Spleen (tissue), 13 donors: ENCODE data around the gene S1PR3. TPM values are rescaled to one million over a fixed set of nuclear protein-coding genes. Genes with fewer than 3 reads are reported as not detected.
"Not testable (repeated sequence)": the region's sequence is repeated elsewhere in the genome, so short reads cannot be mapped to it uniquely, and the experiment has no call there.

Source experiments
- DNase-seq: peaks from one replicate; pipeline ENCODE4 v3.0.0-alpha.2; 2020
- H3K27ac ChIP-seq, 8 donors: fragments of 200-600 bp; sonication (generic) in 7 of 8; 1 replicate in 4 of 8; 2 replicates in 4 of 8; pipeline versions ENCODE4 v1.5.0 to v1.8.0; 2016 to 2021; ENCODE audit warnings: inconsistent platforms in 4 of 8, mild to moderate bottlenecking in 4 of 8, moderate library complexity in 1 of 8
- H3K27me3 ChIP-seq, 7 donors: fragments of 200-600 bp; sonication (generic) in 6 of 7; replicated peaks in 1 of 7; 1 replicate in 4 of 7; 2 replicates in 3 of 7; pipeline versions ENCODE4 v1.5.0 to v1.8.0; 2016 to 2021; ENCODE audit warnings: inconsistent platforms in 3 of 7, mild to moderate bottlenecking in 1 of 7
- H3K36me3 ChIP-seq, 6 donors: fragments of 200-600 bp; sonication (generic) in 5 of 6; 1 replicate in 4 of 6; 2 replicates in 2 of 6; pipeline versions ENCODE4 v1.5.0 to v1.8.0; 2016 to 2021; ENCODE audit warnings: inconsistent platforms in 2 of 6
- H3K4me1 ChIP-seq, 6 donors: fragments of 200-600 bp; sonication (generic) in 5 of 6; 1 replicate in 3 of 6; 2 replicates in 3 of 6; pipeline versions ENCODE4 v1.5.0 to v1.8.0; 2016 to 2021; ENCODE audit warnings: inconsistent platforms in 3 of 6
- H3K4me3 ChIP-seq, 8 donors: fragments of 200-600 bp; sonication (generic) in 7 of 8; 1 replicate in 4 of 8; 2 replicates in 4 of 8; pipeline versions ENCODE4 v1.5.0 to v1.8.0; 2016 to 2021; ENCODE audit warnings: inconsistent platforms in 4 of 8, mild to moderate bottlenecking in 4 of 8, moderate library complexity in 2 of 8
- H3K9me3 ChIP-seq, 8 donors: fragments of 200-600 bp; sonication (generic) in 7 of 8; 1 replicate in 4 of 8; 2 replicates in 4 of 8; pipeline versions ENCODE4 v1.5.0 to v1.8.0; 2016 to 2021; ENCODE audit warnings: inconsistent platforms in 4 of 8
- CTCF ChIP-seq, 11 experiments: fragments of 200-600 bp in 7 of 11; fragments of 450-650 bp in 4 of 11; sonication (generic) in 4 of 11; IDR thresholded peaks in 8 of 11; conservative IDR thresholded peaks in 3 of 11; 1 replicate in 7 of 11; 2 replicates in 4 of 11; pipeline versions ENCODE4 v1.4.0 to v1.8.0; 2016 to 2021; ENCODE audit warnings: antibody characterized with exemption in 11 of 11, inconsistent platforms in 4 of 11, mild to moderate bottlenecking in 1 of 11
- POLR2A ChIP-seq, 3 donors: fragments of 450-650 bp; IDR thresholded peaks; one replicate each; pipeline ENCODE4 v1.5.1; 2017; ENCODE audit warnings: antibody characterized with exemption in 3 of 3, mild to moderate bottlenecking in 1 of 3
- POLR2AphosphoS5 ChIP-seq, 3 donors: sonication (generic); formaldehyde crosslinking; IDR thresholded peaks; one replicate each; pipeline ENCODE4 v1.5.1; 2017; ENCODE audit warnings: antibody characterized with exemption in 3 of 3
- WGBS, 5 donors: extraction: QIAGEN DNeasy Blood & Tissue Kit in 3 of 5; methylation state at CpG; one replicate each; pipeline versions ENCODE4 v1.1.5 to v1.1.7; 2013 to 2018; 5-methylcytosine and 5-hydroxymethylcytosine counted together
- intact Hi-C: fragments of 100-400 bp; cut with DNase I; formaldehyde crosslinking; loops from one replicate; pipeline ENCODE4 v1.15.0; 2023; ENCODE audit warnings: low total_unique reads
- long read RNA-seq, 2 donors: transcript quantifications; one replicate each; lab custom pipeline, GENCODE V29; 2026
- polyA plus RNA-seq, 3 donors: library from polyadenylated mRNA; stranded (reverse); fragments of 200-250 nt; gene quantifications; one replicate each; pipeline ENCODE4 v1.2.1, GENCODE V29; 2013
- total RNA-seq, 7 donors: library from RNA; depleted of rRNA in 3 of 7; stranded (reverse); fragments of >200 nt in 3 of 7; fragmentation: NEBNext Ultra II Directional in 4 of 7; extraction: Animal tissue kit (Norgen Biotek cat#: 25700) in 4 of 7; gene quantifications; one replicate each; pipeline versions ENCODE4 v1.1.0 to v1.2.1, GENCODE V29; 2016 to 2021
- donor health status: healthy with polysubstance abuse.
- donor health status: DM: no; HTN: no; CAD: no; lungs with moderate emphysema.
- donor health status: DM: no; HTN: no; CAD: no.
- donor health status: Bipolar disorder and iron deficiency.
- donor health status: healthy.
- donor health status: DM: no; HTN: no; CAD: no.
- donor health status: DM: yes; HTN: yes; CAD: no.

Gene S1PR3
- total RNA-seq (10 to 100 TPM; 28.9 to 50.9 (median 39.9) TPM), polyA plus RNA-seq (10 to 100 TPM in 2 of 3 donors, 1 to 10 TPM in 1; 6.4 to 18.2 (median 13.6) TPM)
- long read RNA-seq, donor 1, full-length matches to known transcripts: 29 of 29 reads
- long read RNA-seq, donor 1, partial matches to known transcripts: 0 of 29 reads
- long read RNA-seq, donor 1, other reads (novel, unspliced or antisense): 0 of 29 reads
- long read RNA-seq, donor 2, full-length matches to known transcripts: 13 of 13 reads
- long read RNA-seq, donor 2, partial matches to known transcripts: 0 of 13 reads
- long read RNA-seq, donor 2, other reads (novel, unspliced or antisense): 0 of 13 reads

GRCh38 chr9:88991066-88992034 is at the start of gene S1PR3:
S1PR3 (plus strand) TSS chr9:88991468; CDS start chr9:89001201, 9,733 bp downstream.
- peaks cover 12 to 78% (median 34%) of the 10 kb centered on the region in 6 donors for H3K4me1 ChIP-seq
- H3K27ac ChIP-seq: peak within 1 kb of the TSS in 7 of 8 donors; percentile 37 to 87 (median 79)
- DNase-seq: peak; percentile 83
- H3K36me3 ChIP-seq: peaks cover 0 to 11% (median 0%) of the 10 kb centered on the region in 6 donors
- no peaks in the 10 kb centered on the region for H3K9me3 ChIP-seq
- intact Hi-C loops: no loop called here
- peak within 1 kb of the TSS; percentile 47 to 80 (median 68) for H3K4me3 ChIP-seq
- peaks cover 0 to 52% (median 8%) of the 10 kb centered on the region in 7 donors for H3K27me3 ChIP-seq
- WGBS, 5 donors: 2 to 9% (median 3%) methylated on average over 16 to 92 of the region's 94 CpGs
- TF ChIP-seq POLR2AphosphoS5 (IDR thresholded peaks at IDR 0.05) (peak; percentile 55 to 83 (median 80)), CTCF (IDR thresholded peaks at IDR 0.05 in 8 of 11, conservative IDR thresholded peaks at IDR 0.05 in 3 of 11) (no peak)

DNA sequence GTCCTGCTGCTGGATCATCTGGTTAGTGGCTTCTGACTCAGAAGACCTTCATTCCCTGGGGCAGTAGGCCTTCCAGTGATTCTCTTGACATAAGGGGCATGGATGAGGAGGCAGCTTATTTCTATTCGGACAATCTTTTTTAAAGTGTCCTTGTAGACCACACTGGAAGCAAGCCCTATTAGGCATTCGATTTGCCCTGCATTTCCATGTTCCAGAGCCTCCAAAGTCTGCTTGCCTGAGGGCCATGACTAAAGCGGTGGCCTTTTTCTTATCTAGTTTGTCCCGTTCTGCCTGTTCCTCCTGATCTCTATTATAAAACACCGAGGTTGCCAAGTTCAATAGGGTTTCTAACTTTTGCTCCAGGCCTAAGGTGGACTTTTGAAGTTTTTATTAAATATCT is 49.7 kb upstream of the S1PR3 start:
- H3K4me1 ChIP-seq, H3K27ac ChIP-seq, H3K36me3 ChIP-seq, H3K27me3 ChIP-seq, H3K9me3 ChIP-seq, intact Hi-C loops, DNase-seq, H3K4me3 ChIP-seq: not testable (repeated sequence)
- 73 to 96% (median 82%) methylated on average over 5 of the region's 5 CpGs for WGBS, 5 donors

GRCh38 chr9:88942411-88942810 is 48.9 kb upstream of the S1PR3 start:
- H3K27me3 ChIP-seq: no peaks in the 10 kb centered on the region
- H3K27ac ChIP-seq: no peak overlapping the region
- DNase-seq: no peak
- H3K36me3 ChIP-seq: no peaks in the 10 kb centered on the region
- H3K4me1 ChIP-seq: no peaks in the 10 kb centered on the region
- H3K4me3 ChIP-seq: no peak overlapping the region
- TF ChIP-seq POLR2AphosphoS5 (IDR thresholded peaks at IDR 0.05) (no peak), CTCF (IDR thresholded peaks at IDR 0.05 in 8 of 11, conservative IDR thresholded peaks at IDR 0.05 in 3 of 11) (no peak), POLR2A (IDR thresholded peaks at IDR 0.05) (no peak)
- intact Hi-C loops: no loop called here
- H3K9me3 ChIP-seq: no peaks in the 10 kb centered on the region
- 22 to 59% (median 48%) methylated on average over 1 of the region's 1 CpG for WGBS, 5 donors

DNA sequence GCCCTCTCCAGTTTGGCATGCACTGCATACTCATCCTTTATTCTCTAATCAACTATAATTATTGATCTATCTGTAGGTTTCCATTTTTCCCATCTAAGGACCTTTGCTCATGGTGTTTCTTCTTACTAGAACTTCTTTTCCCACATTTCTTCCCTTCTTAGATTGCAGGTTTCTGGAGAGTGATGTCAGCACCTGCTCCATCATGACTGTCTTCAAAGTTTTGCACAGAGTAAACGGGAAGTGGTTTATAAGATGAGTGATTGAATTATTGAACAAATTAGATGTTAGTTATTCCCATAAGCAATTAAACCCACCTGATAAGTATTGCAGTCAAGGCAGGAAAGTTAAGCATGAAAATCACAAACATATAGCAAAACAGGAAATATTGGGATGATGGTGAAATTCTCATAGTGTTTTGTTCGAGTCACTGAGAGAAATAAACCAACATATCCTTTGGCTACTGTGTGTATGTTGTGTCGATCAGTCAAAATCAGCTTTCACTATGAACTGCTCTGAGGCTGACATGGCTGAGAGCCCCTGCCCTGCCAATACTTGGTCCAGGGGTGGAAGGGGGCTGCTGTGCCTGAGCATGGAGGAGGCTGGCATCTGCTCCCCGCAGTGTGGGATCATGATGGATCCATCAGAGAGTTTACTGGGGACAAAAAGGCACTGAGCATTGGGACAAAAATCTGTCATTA is 45.5 kb upstream of the S1PR3 start:
- WGBS, 5 donors: 51 to 72% (median 54%) methylated on average over 4 of the region's 4 CpGs
- Histone ChIP-seq H3K36me3 (no peaks in the 10 kb centered on the region), H3K27me3 (no peaks in the 10 kb centered on the region), H3K4me1 (peaks cover 0 to 13% (median 5%) of the 10 kb centered on the region in 6 donors), H3K27ac (no peak overlapping the region), H3K4me3 (no peak overlapping the region), H3K9me3 (no peaks in the 10 kb centered on the region)
- intact Hi-C loops: no loop called here
- no peak for DNase-seq
- TF ChIP-seq CTCF (IDR thresholded peaks at IDR 0.05 in 8 of 11, conservative IDR thresholded peaks at IDR 0.05 in 3 of 11): no peak
- no peak for TF ChIP-seq POLR2AphosphoS5 (IDR thresholded peaks at IDR 0.05)
- TF ChIP-seq POLR2A (IDR thresholded peaks at IDR 0.05): no peak
